SK-N-SH treated with all-trans-retinoic acid at 6 μM for 48 hours (cell line): ENCODE results near the gene CD6.

Experiments
- ATAC-seq: fragments of 200-7000 bp; cut with Tn5 transposase; 3 replicates; pipeline ENCODE4 v1.9.1; 2020; ENCODE audit warnings: mild to moderate bottlenecking, moderate library complexity
- BACH2 ChIP-seq: fragments of 250-450 bp; sonication (Bioruptor Pico); IDR thresholded peaks from 2 replicates; pipeline ENCODE4 v1.9.0; 2021; ENCODE audit warnings: mild to moderate bottlenecking, borderline replicate concordance
- CREB5 ChIP-seq: fragments of 250-450 bp; sonication (Bioruptor Pico); IDR thresholded peaks from 2 replicates; pipeline ENCODE4 v1.5.1; 2020; ENCODE audit warnings: low read depth, mild to moderate bottlenecking, moderate library complexity
- CSRNP3 ChIP-seq: fragments of 250-450 bp; sonication (Bioruptor Pico); IDR thresholded peaks from 2 replicates; pipeline ENCODE4 v1.5.1; 2021; ENCODE audit warnings: mild to moderate bottlenecking, moderate library complexity
- ESRRG ChIP-seq: fragments of 250-450 bp; sonication (Bioruptor Pico); IDR thresholded peaks from 2 replicates; pipeline ENCODE4 v1.6.1; 2021; ENCODE audit warnings: mild to moderate bottlenecking
- GLIS3 ChIP-seq: fragments of 250-450 bp; sonication (Bioruptor Pico); IDR thresholded peaks from 2 replicates; pipeline ENCODE4 v1.5.0; 2020; ENCODE audit warnings: mild to moderate bottlenecking, moderate library complexity
- ISL1 ChIP-seq: fragments of 250-450 bp; sonication (Bioruptor Pico); IDR thresholded peaks from 2 replicates; pipeline ENCODE4 v2.1.2; 2022; ENCODE audit warnings: mild to moderate bottlenecking, moderate library complexity
- OSR1 ChIP-seq: fragments of 250-450 bp; sonication (Bioruptor Pico); IDR thresholded peaks from 2 replicates; pipeline ENCODE4 v1.8.0; 2022; ENCODE audit warnings: moderate library complexity, mild to moderate bottlenecking, inconsistent platforms
- PATZ1 ChIP-seq: fragments of 250-450 bp; sonication (Bioruptor Pico); IDR thresholded peaks from 2 replicates; pipeline ENCODE4 v1.8.0; 2020; ENCODE audit warnings: mild to moderate bottlenecking, moderate library complexity, borderline replicate concordance
- POU6F1 ChIP-seq: fragments of 250-450 bp; sonication (Bioruptor Pico); IDR thresholded peaks from 2 replicates; pipeline ENCODE4 v1.8.0; 2021; ENCODE audit warnings: low read depth, mild to moderate bottlenecking, moderate library complexity, borderline replicate concordance
- PPARA ChIP-seq: fragments of 250-450 bp; sonication (Bioruptor Pico); IDR thresholded peaks from 2 replicates; pipeline ENCODE4 v1.5.0; 2020; ENCODE audit warnings: mild to moderate bottlenecking, borderline replicate concordance
- RARB ChIP-seq: fragments of 250-450 bp; sonication (Bioruptor Pico); IDR thresholded peaks from 2 replicates; pipeline ENCODE4 v1.8.0; 2021; ENCODE audit warnings: mild to moderate bottlenecking, moderate library complexity
- SNAI2 ChIP-seq: fragments of 250-450 bp; sonication (Bioruptor Pico); IDR thresholded peaks from 2 replicates; pipeline ENCODE4 v1.5.0; 2020; ENCODE audit warnings: mild to moderate bottlenecking, moderate library complexity
- TCF4 ChIP-seq: fragments of 250-450 bp; sonication (Bioruptor Pico); IDR thresholded peaks from 2 replicates; pipeline ENCODE4 v1.8.0; 2021; ENCODE audit warnings: mild to moderate bottlenecking, moderate library complexity, borderline replicate concordance
- TOX ChIP-seq: fragments of 250-450 bp; sonication (Bioruptor Pico); IDR thresholded peaks from 2 replicates; pipeline ENCODE4 v1.8.0; 2021; ENCODE audit warnings: mild to moderate bottlenecking, moderate library complexity, borderline replicate concordance
- TSHZ2 ChIP-seq: fragments of 250-450 bp; sonication (Bioruptor Pico); IDR thresholded peaks from 2 replicates; pipeline ENCODE4 v1.5.0; 2020; ENCODE audit warnings: mild to moderate bottlenecking, moderate library complexity
- ZC3H10 ChIP-seq: fragments of 250-450 bp; sonication (Bioruptor Pico); IDR thresholded peaks from 2 replicates; pipeline ENCODE4 v1.5.1; 2021; ENCODE audit warnings: mild to moderate bottlenecking, moderate library complexity
- ZFP3 ChIP-seq: fragments of 250-450 bp; sonication (Bioruptor Pico); IDR thresholded peaks from 2 replicates; pipeline ENCODE4 v1.5.0; 2020; ENCODE audit warnings: mild to moderate bottlenecking, moderate library complexity
- ZFP30 ChIP-seq: fragments of 450-650 bp; formaldehyde crosslinking; IDR thresholded peaks from 2 replicates; pipeline ENCODE4 v1.5.0; 2022; ENCODE audit warnings: mild to moderate bottlenecking, moderate library complexity
- ZNF565 ChIP-seq: fragments of 450-650 bp; formaldehyde crosslinking; conservative IDR thresholded peaks from 2 replicates; pipeline ENCODE4 v1.5.0; 2020; ENCODE audit warnings: low read depth, mild to moderate bottlenecking, moderate library complexity
- ZNF8 ChIP-seq: fragments of 450-650 bp; formaldehyde crosslinking; IDR thresholded peaks from 2 replicates; pipeline ENCODE4 v1.5.0; 2020; ENCODE audit warnings: mild to moderate bottlenecking, moderate library complexity

CD6 gene

GRCh38 chr11:61035526-61035835 is 64.0 kb downstream of the CD6 start (continued):
- TF ChIP-seq CREB5 (CRISPR knock-in tag) (no peak), TCF4 (CRISPR knock-in tag) (no peak), GLIS3 (CRISPR knock-in tag) (no peak), ZNF565 (CRISPR knock-in tag) (no peak), OSR1 (no peak), SNAI2 (CRISPR knock-in tag) (no peak), ZFP30 (CRISPR knock-in tag) (no peak), RARB (no peak), ESRRG (CRISPR knock-in tag) (no peak)

GRCh38 chr11:61037441-61038093 is 66.1 kb downstream of the CD6 start:
- peak; percentile 65 for ATAC-seq
- TF ChIP-seq SNAI2 (CRISPR knock-in tag) = no peak
- TF ChIP-seq ZNF8 (CRISPR knock-in tag) = no peak
- TF ChIP-seq PPARA (CRISPR knock-in tag) = no peak
- TF ChIP-seq GLIS3 (CRISPR knock-in tag) = no peak
- TF ChIP-seq, all 23 proteins: peak for 0

GRCh38 chr11:61039916-61040315 is 68.4 kb downstream of the CD6 start:
- no peak for ATAC-seq
- TF ChIP-seq ZC3H10 (CRISPR knock-in tag) = no peak
- no peak for TF ChIP-seq CREB5 (CRISPR knock-in tag)
- TF ChIP-seq ZFP3 (CRISPR knock-in tag) = no peak
- no peak for TF ChIP-seq RARB
- no peak for TF ChIP-seq PATZ1
- TF ChIP-seq OSR1 = no peak
- TF ChIP-seq TSHZ2 (CRISPR knock-in tag) = no peak
- TF ChIP-seq SNAI2 (CRISPR knock-in tag) = no peak
- no peak for TF ChIP-seq ZNF8 (CRISPR knock-in tag)
- TF ChIP-seq ZNF565 (CRISPR knock-in tag) = no peak
- no peak for TF ChIP-seq POU6F1 (CRISPR knock-in tag)
- no peak for TF ChIP-seq ISL1 (CRISPR knock-in tag)
- no peak for TF ChIP-seq TOX (CRISPR knock-in tag)
- TF ChIP-seq BACH2 (CRISPR knock-in tag) = no peak
- TF ChIP-seq TCF4 (CRISPR knock-in tag) = no peak
- no peak for TF ChIP-seq ZFP30 (CRISPR knock-in tag)
- TF ChIP-seq CSRNP3 (CRISPR knock-in tag) = no peak
- no peak for TF ChIP-seq GLIS3 (CRISPR knock-in tag)
